Measurements from ENCODE around the gene NPHP4.

NPHP4 gene

GRCh38 chr1:5967351-5968160 lies 24.7 kb downstream of the NPHP4 start:
- no peaks in the 10 kb centered on the region for H3K27me3 ChIP-seq (replicated peaks)
- in situ Hi-C loops (cut with HindIII; ENCODE audit: low pct_ligation_motif_present, low sequenced_read_pairs): no loop called here
- TF ChIP-seq CTCF (IDR thresholded peaks at IDR 0.05; ENCODE audit: low read depth, low read length, missing control alignments): no peak
- no peak for DNase-seq
- no peak overlapping the region for H3K27ac ChIP-seq
- H3K4me3 ChIP-seq (ENCODE audit: low read depth, low read length): no peak overlapping the region
- no peaks in the 10 kb centered on the region for H3K36me3 ChIP-seq (replicated peaks)

- H3K27me3 ChIP-seq (replicated peaks): no peaks in the 10 kb centered on the region
- no peak overlapping the region for H3K27ac ChIP-seq
- H3K4me3 ChIP-seq (ENCODE audit: low read depth, low read length): no peak overlapping the region
- no peaks in the 10 kb centered on the region for H3K36me3 ChIP-seq (replicated peaks)
- in situ Hi-C loops (cut with HindIII; ENCODE audit: low pct_ligation_motif_present, low sequenced_read_pairs): no loop called here
- no peak for DNase-seq
- no peak for TF ChIP-seq CTCF (IDR thresholded peaks at IDR 0.05; ENCODE audit: low read depth, low read length, missing control alignments)
Measured at GRCh38 chr1:5966543-5967205, 25.6 kb downstream of the NPHP4 start.

- no peak for TF ChIP-seq CTCF (IDR thresholded peaks at IDR 0.05; ENCODE audit: low read depth, low read length, missing control alignments)
- Histone ChIP-seq H3K27me3 (replicated peaks) (no peaks in the 10 kb centered on the region), H3K36me3 (replicated peaks) (no peaks in the 10 kb centered on the region), H3K27ac (no peak overlapping the region), H3K4me3 (ENCODE audit: low read depth, low read length) (no peak overlapping the region)
- in situ Hi-C loops (cut with HindIII; ENCODE audit: low pct_ligation_motif_present, low sequenced_read_pairs): no loop called here
- DNase-seq: no peak
Measured at GRCh38 chr1:5965586-5966131, 26.6 kb downstream of the NPHP4 start.

GRCh38 chr1:5962265-5963105 lies 29.7 kb downstream of the NPHP4 start:
- Histone ChIP-seq H3K4me3 (ENCODE audit: low read depth, low read length) (no peak overlapping the region), H3K27me3 (replicated peaks) (no peaks in the 10 kb centered on the region), H3K27ac (no peak overlapping the region), H3K36me3 (replicated peaks) (no peaks in the 10 kb centered on the region)
- in situ Hi-C loops (cut with HindIII; ENCODE audit: low pct_ligation_motif_present, low sequenced_read_pairs): no loop called here
- no peak for DNase-seq
- no peak for TF ChIP-seq CTCF (IDR thresholded peaks at IDR 0.05; ENCODE audit: low read depth, low read length, missing control alignments)

- in situ Hi-C loops (cut with HindIII; ENCODE audit: low pct_ligation_motif_present, low sequenced_read_pairs): no loop called here
- no peak overlapping the region for H3K4me3 ChIP-seq (ENCODE audit: low read depth, low read length)
- no peaks in the 10 kb centered on the region for H3K27me3 ChIP-seq (replicated peaks)
- no peak overlapping the region for H3K27ac ChIP-seq
- no peak for DNase-seq
- no peak for TF ChIP-seq CTCF (IDR thresholded peaks at IDR 0.05; ENCODE audit: low read depth, low read length, missing control alignments)
- no peaks in the 10 kb centered on the region for H3K36me3 ChIP-seq (replicated peaks)
Measured at GRCh38 chr1:5961601-5962000, 30.6 kb downstream of the NPHP4 start.

Measured in brain microvascular endothelial cell (primary cell).